GM10266 (cell line): ENCODE measurements around the gene ZNF444.

ENCODE experiments used
- DNase-seq: peaks from one replicate; pipeline ENCODE4 v3.0.0; 2012; ENCODE audit errors: extremely low spot score
- TF ChIP-seq, protein P1 (sequence below): IDR thresholded peaks from 2 replicates; pipeline ENCODE4 v1.5.1; 2012; ENCODE audit warnings: mild to moderate bottlenecking, low read depth; ENCODE audit not compliant: control insufficient read depth, insufficient read depth; ENCODE audit errors: missing control alignments

ZNF444 gene

GRCh38 chr19:56140583-56141416, at the start of gene ZNF444:
ZNF444 (plus strand) TSS chr19:56141287; CDS start chr19:56146912, 5,625 bp downstream.
- TF ChIP-seq, protein P1, sequence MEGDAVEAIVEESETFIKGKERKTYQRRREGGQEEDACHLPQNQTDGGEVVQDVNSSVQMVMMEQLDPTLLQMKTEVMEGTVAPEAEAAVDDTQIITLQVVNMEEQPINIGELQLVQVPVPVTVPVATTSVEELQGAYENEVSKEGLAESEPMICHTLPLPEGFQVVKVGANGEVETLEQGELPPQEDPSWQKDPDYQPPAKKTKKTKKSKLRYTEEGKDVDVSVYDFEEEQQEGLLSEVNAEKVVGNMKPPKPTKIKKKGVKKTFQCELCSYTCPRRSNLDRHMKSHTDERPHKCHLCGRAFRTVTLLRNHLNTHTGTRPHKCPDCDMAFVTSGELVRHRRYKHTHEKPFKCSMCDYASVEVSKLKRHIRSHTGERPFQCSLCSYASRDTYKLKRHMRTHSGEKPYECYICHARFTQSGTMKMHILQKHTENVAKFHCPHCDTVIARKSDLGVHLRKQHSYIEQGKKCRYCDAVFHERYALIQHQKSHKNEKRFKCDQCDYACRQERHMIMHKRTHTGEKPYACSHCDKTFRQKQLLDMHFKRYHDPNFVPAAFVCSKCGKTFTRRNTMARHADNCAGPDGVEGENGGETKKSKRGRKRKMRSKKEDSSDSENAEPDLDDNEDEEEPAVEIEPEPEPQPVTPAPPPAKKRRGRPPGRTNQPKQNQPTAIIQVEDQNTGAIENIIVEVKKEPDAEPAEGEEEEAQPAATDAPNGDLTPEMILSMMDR, result no peak
- DNase-seq, result peak; percentile 97

GRCh38 chr19:56091751-56092546, 49.1 kb upstream of the ZNF444 start:
- TF ChIP-seq, protein P1, result no peak
- no peak for DNase-seq

DNA sequence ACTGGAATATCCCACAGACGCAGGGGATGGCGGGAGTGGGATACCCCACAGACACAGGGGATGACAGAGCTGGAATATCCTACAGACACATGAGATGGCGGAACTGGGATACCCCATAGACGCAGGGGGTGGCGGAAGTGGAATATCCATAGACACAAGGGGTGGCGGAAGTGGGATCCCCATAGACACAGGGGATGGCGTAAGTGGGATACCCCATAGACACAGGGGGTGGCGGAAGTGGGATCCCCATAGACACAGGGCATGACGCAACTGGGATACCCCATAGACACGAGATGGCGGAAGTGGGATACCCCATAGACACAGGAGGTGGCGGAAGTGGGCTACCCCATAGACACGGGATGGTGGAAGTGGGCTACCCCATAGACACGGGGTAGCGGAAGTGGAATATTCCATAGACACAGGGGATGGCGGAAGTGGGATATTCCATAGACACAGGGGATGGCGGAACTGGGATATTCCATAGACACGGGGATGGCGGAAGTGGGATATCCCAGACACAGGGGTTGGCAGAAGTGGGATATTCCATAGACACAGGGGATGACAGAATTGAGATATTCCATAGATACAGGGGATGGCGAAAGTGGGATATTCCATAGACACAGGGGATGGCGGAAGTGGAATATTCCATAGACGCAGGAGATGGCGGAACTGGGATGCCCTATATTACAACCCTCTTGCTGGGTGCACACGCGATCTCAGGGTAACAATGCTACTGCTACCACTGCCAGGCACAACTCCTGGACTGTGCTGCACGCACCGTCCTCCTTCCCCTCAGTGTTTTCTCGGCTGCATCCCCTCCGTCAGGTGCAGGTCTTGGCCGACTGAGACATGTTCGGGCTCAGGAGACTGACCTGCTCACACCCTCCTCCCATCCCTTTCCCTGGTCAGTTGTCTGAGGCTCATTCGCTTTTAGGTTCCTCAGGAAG, 48.1 kb upstream of the ZNF444 start:
- TF ChIP-seq, protein P1, result no peak
- no peak for DNase-seq

DNA sequence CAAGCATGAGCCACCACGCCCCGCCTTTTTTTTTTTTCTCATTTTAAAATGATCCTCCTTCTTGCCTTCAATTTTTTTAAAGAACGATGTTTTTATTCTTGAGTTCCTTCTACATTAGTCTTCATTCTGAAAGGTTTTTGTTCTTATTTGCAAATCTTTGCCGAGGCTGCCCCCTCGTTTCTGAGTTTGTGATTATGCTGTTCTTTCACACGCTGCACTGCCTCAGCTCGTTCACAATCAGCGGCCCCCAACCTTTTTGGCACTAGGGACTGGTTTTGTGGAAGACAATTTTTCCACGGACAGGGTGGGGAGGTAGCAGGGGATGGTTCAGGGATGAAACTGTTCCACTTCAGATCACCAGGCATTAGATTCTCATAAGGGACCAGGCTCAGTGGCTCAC, 46.6 kb upstream of the ZNF444 start:
- DNase-seq, result no peak
- TF ChIP-seq, protein P1, result no peak

DNA sequence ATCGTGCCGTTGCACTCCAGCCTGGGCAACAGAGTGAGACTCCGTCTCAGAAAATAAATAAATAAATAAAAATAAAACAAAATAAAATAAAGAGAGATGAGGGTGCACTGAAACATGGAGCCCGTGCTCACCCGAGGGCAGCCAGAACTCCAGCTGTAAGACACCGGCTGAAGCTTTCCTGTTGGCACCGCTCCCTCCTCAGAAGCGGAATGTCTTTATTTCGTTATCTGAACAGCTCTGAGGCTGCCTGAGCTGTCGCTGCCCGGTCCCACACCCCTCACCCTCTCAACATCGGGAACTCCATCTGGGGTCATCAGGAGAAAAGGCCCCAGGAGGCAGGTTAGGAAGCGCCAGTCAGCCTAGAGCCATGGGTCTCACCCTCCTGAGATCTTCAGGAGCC, 44.4 kb upstream of the ZNF444 start:
- TF ChIP-seq, protein P1, result no peak

GRCh38 chr19:56097306-56097705, 43.8 kb upstream of the ZNF444 start:
- no peak for DNase-seq
- TF ChIP-seq, protein P1, result no peak

More for the DNA sequence above, 44.4 kb upstream of the ZNF444 start:
- no peak for DNase-seq
